Smooth muscle cell (in vitro differentiated cells): ENCODE measurements around the gene VTI1A. TPM values are rescaled to one million over a fixed set of nuclear protein-coding genes. Genes with fewer than 3 reads are reported as not detected.

ENCODE experiments used
- DNase-seq: peaks from one replicate; lab custom pipeline; 2025; ENCODE audit not compliant: unreplicated experiment; lab: John Stamatoyannopoulos, UW
- H2AFZ ChIP-seq: fragments of 200-600 bp; sonication (generic); 2 replicates; pipeline ENCODE4 v1.6.0; 2016; ENCODE audit warnings: antibody characterized with exemption, low read depth, mild to moderate bottlenecking
- H3F3A ChIP-seq: fragments of 200-600 bp; sonication (generic); 2 replicates; pipeline ENCODE4 v1.6.0; 2017; ENCODE audit warnings: antibody characterized with exemption, low read depth
- H3K27ac ChIP-seq: fragments of 200-600 bp; sonication (generic); 2 replicates; pipeline ENCODE4 v1.5.1; 2016; ENCODE audit warnings: low read depth, mild to moderate bottlenecking
- H3K27me3 ChIP-seq: fragments of 200-600 bp; sonication (generic); 2 replicates; pipeline ENCODE4 v1.6.1; 2016; ENCODE audit warnings: low read depth, mild to moderate bottlenecking
- H3K36me3 ChIP-seq: fragments of 200-600 bp; sonication (generic); 2 replicates; pipeline ENCODE4 v1.5.1; 2016; ENCODE audit warnings: low read depth
- H3K4me1 ChIP-seq: fragments of 200-600 bp; sonication (generic); 2 replicates; pipeline ENCODE4 v1.5.1; 2016; ENCODE audit warnings: low read depth
- H3K4me2 ChIP-seq: fragments of 200-600 bp; sonication (generic); 2 replicates; pipeline ENCODE4 v1.6.0; 2016; ENCODE audit warnings: mild to moderate bottlenecking
- H3K4me3 ChIP-seq: fragments of 200-600 bp; sonication (generic); 2 replicates; pipeline ENCODE4 v1.5.1; 2016; ENCODE audit warnings: mild to moderate bottlenecking
- H3K79me2 ChIP-seq: fragments of 200-600 bp; sonication (generic); 2 replicates; pipeline ENCODE4 v1.6.0; 2016; ENCODE audit warnings: low read depth, mild to moderate bottlenecking
- H3K9ac ChIP-seq: fragments of 200-600 bp; sonication (generic); 2 replicates; pipeline ENCODE4 v1.6.0; 2016; ENCODE audit warnings: low read depth
- H3K9me3 ChIP-seq: fragments of 200-600 bp; sonication (generic); replicated peaks from 2 replicates; pipeline ENCODE4 v1.5.1; 2016; ENCODE audit warnings: low read depth
- H4K20me1 ChIP-seq: fragments of 200-600 bp; sonication (generic); 2 replicates; pipeline ENCODE4 v1.6.0; 2016; ENCODE audit warnings: low read depth
- WGBS: methylation state at CpG from one replicate; pipeline ENCODE4 v1.1.7; 2016; ENCODE audit warnings: low lambda C conversion rate; 5-methylcytosine and 5-hydroxymethylcytosine counted together
- polyA plus RNA-seq: library from polyadenylated mRNA; unstranded; fragments of >200 nt; fragmentation: Nextera tagmentation; extraction: Ambion mirVana; gene quantifications from 2 replicates; pipeline ENCODE4 v1.2.1, GENCODE V29; 2016
- total RNA-seq: library from RNA; depleted of rRNA; stranded (reverse); fragments of >200 nt; gene quantifications from 2 replicates; pipeline ENCODE4 v1.2.3, GENCODE V29; 2014
- TF ChIP-seq, protein P1 (sequence below): fragments of 200-600 bp; sonication (generic); IDR thresholded peaks from 2 replicates; pipeline ENCODE4 v1.5.1; 2017; ENCODE audit warnings: borderline replicate concordance, mild to moderate bottlenecking, antibody characterized with exemption; ENCODE audit not compliant: insufficient read depth, poor library complexity, severe bottlenecking

Gene VTI1A
- total and polyA plus RNA-seq, 2 experiments from 2014 or later = 14.0 to 21.8 TPM

DNA sequence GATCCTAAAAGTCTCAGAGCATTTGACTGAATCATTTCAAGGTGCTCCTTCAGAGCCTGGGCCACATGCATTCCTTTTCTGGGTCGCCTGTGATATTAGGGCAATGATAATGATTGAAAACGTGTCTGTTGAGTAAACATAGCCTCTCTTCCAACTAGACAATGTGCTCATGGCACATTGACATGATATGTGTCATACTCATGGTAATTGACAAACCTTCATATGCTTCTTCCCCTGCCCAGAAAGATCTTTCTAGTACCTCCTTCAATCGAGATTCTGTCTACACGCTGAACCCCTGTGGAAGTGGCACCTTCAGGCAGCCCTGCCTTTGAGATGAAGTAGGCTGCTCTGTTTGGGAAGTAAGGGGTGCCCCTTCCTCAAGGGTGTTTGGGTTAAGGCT is 404.2 kb downstream of the VTI1A start:
- no peak for DNase-seq
- WGBS = 92% methylated on average over 4 of the region's 4 CpGs

DNA sequence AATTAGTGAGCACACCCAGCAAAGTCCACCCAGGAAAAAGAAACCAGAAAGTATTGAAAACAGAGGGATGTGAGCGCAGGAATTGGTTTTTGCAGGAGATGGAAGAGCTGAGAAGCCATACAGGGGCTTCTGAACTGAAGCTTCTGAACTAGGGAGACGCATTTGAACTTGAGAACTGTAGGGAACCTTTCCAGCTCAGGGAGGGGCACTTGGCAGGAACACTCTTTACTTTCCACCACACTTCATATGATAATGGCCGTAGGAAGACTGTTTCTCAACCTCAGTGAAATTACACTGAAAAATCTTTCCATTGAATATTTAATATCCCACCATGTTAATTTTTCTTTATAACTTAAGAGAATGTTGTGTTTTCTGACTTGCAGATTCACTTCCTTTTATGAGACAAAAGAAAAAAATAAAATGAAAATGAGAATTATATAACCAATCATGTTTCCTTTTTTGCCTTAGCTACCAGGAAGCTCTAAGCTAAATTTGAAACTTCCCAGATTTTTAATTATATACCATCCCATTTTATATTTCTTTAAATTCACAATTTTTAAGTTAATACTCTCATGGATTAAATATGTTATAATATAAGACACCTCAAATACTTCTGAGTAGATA is 404.7 kb downstream of the VTI1A start:
- H2AFZ ChIP-seq = no peak overlapping the region
- TF ChIP-seq, protein P1, sequence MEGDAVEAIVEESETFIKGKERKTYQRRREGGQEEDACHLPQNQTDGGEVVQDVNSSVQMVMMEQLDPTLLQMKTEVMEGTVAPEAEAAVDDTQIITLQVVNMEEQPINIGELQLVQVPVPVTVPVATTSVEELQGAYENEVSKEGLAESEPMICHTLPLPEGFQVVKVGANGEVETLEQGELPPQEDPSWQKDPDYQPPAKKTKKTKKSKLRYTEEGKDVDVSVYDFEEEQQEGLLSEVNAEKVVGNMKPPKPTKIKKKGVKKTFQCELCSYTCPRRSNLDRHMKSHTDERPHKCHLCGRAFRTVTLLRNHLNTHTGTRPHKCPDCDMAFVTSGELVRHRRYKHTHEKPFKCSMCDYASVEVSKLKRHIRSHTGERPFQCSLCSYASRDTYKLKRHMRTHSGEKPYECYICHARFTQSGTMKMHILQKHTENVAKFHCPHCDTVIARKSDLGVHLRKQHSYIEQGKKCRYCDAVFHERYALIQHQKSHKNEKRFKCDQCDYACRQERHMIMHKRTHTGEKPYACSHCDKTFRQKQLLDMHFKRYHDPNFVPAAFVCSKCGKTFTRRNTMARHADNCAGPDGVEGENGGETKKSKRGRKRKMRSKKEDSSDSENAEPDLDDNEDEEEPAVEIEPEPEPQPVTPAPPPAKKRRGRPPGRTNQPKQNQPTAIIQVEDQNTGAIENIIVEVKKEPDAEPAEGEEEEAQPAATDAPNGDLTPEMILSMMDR = no peak
- H3F3A ChIP-seq = no peaks in the 10 kb centered on the region
- 65% methylated on average over 3 of the region's 3 CpGs for WGBS
- DNase-seq = no peak
- H3K9ac ChIP-seq = no peak overlapping the region
- no peaks in the 10 kb centered on the region for H4K20me1 ChIP-seq
- H3K36me3 ChIP-seq = no peaks in the 10 kb centered on the region
- no peaks in the 10 kb centered on the region for H3K79me2 ChIP-seq
- H3K4me2 ChIP-seq = no peak overlapping the region
- no peaks in the 10 kb centered on the region for H3K9me3 ChIP-seq
- H3K4me1 ChIP-seq = peaks cover 11% of the 10 kb centered on the region
- no peaks in the 10 kb centered on the region for H3K27me3 ChIP-seq
- H3K4me3 ChIP-seq = no peak overlapping the region
- no peak overlapping the region for H3K27ac ChIP-seq

More for the DNA sequence above, 404.2 kb downstream of the VTI1A start:
- Histone ChIP-seq H3K4me2 (no peak overlapping the region), H2AFZ (no peak overlapping the region), H3K36me3 (no peaks in the 10 kb centered on the region), H3K9me3 (no peaks in the 10 kb centered on the region), H3K27ac (no peak overlapping the region), H3K4me1 (peaks cover 11% of the 10 kb centered on the region), H4K20me1 (no peaks in the 10 kb centered on the region), H3K27me3 (no peaks in the 10 kb centered on the region), H3K4me3 (no peak overlapping the region), H3F3A (no peaks in the 10 kb centered on the region), H3K79me2 (no peaks in the 10 kb centered on the region), H3K9ac (no peak overlapping the region)
- TF ChIP-seq, protein P1 = no peak

DNA sequence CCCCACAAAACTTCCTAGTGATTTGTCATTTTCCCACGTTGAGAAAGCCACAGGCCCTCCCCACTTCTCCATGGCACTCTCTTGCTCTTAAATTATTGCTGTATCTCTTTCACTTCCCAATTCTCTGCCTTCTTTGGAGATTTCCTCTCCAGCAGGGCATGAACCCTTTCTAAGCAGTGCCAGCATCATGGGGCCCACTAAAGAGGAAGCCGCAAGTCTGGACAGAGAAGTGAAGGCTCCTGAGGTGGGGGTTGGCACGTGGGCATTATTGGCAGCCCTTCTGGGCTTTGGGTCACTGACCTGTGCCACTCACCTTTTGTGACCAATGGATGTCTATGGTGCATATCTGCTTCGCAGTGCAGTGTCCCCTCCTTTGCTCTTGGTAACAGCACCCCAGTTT is 405.3 kb downstream of the VTI1A start:
- Histone ChIP-seq H3F3A (no peaks in the 10 kb centered on the region), H3K36me3 (no peaks in the 10 kb centered on the region), H3K79me2 (no peaks in the 10 kb centered on the region), H3K27ac (no peak overlapping the region), H3K9ac (no peak overlapping the region), H3K4me2 (no peak overlapping the region), H3K4me3 (no peak overlapping the region), H3K9me3 (no peaks in the 10 kb centered on the region), H3K4me1 (peaks cover 11% of the 10 kb centered on the region), H2AFZ (no peak overlapping the region), H4K20me1 (no peaks in the 10 kb centered on the region), H3K27me3 (no peaks in the 10 kb centered on the region)
- TF ChIP-seq, protein P1 = no peak
- no peak for DNase-seq
- WGBS = 94% methylated on average over 4 of the region's 4 CpGs

DNA sequence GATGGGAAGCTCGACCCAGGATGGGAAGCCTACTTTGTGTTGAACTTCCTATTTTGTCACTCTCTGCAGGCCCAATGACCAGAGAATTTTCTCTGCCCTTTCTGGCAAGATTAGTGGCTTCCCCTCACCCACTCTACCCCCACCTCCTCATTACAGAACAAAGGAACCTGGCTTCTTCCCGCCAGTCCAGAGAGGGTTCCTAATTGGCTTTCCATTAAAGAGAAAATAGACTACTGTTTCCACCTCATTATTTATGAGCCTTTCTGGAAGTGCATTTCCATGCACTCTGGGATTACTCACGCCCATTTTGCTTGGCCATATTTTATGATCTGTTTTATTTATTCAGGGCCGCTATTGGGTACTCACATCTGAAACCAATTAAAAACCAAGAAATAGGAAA is 408.1 kb downstream of the VTI1A start:
- TF ChIP-seq, protein P1 = no peak
- Histone ChIP-seq H2AFZ (no peak overlapping the region), H3K4me2 (no peak overlapping the region), H3K79me2 (no peaks in the 10 kb centered on the region), H4K20me1 (no peaks in the 10 kb centered on the region), H3K27ac (no peak overlapping the region), H3K9me3 (no peaks in the 10 kb centered on the region), H3K27me3 (no peaks in the 10 kb centered on the region), H3K4me3 (no peak overlapping the region), H3F3A (no peaks in the 10 kb centered on the region), H3K4me1 (peaks cover 5% of the 10 kb centered on the region), H3K36me3 (no peaks in the 10 kb centered on the region), H3K9ac (no peak overlapping the region)
- WGBS = 88% methylated on average over 4 of the region's 4 CpGs
- DNase-seq = no peak
